Measurements from ENCODE around the gene ZFYVE27.

GRCh38 chr10:97715259-97715874, 21.6 kb upstream of the ZFYVE27 start:
- TF ChIP-seq EZH2 (IDR thresholded peaks at IDR 0.05; ENCODE audit: borderline replicate concordance, low read length), result no peak
- TF ChIP-seq CTCF (conservative IDR thresholded peaks at IDR 0.05 in 1 of 2, IDR thresholded peaks at IDR 0.05 in 1 of 2; ENCODE audit: extremely low read depth in 1 of 2, insufficient read depth in 1 of 2, low read depth in 1 of 2, low read length in 2 of 2), result no peak
